Astrocyte (in vitro differentiated cells and primary cell): ENCODE data around the gene DIDO1.

Source experiments
- EZH2 ChIP-seq: IDR thresholded peaks from 2 replicates; pipeline ENCODE4 v1.6.1; 2012; ENCODE audit warnings: mild to moderate bottlenecking, low read length, inconsistent platforms; ENCODE audit not compliant: insufficient read depth
- TF ChIP-seq, protein P1 (sequence below): IDR thresholded peaks from 2 replicates; pipeline ENCODE4 v1.5.1; 2011; ENCODE audit warnings: low read depth, mild to moderate bottlenecking, inconsistent platforms, low read length, moderate library complexity; ENCODE audit not compliant: insufficient read depth

DNA sequence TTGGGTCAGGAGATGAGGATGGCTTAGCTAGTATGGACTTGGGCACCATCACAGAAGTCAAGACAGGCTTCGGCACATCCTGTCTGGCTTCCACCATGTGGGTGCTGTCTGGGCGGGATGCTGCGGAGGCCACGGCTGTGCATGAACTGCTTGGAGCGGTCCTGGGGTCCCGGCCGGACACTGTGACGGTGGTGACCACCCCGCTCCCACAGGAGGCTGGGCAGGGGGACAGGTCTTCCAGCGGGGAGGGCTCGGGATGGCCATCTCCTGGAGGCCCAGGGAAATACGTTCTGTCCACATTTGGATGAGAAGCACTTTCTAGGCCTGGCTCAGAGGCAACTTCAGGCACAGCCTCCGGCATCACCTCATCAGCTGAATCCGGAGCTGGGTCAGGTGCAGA is 32.6 kb downstream of the DIDO1 start:
- TF ChIP-seq, protein P1, sequence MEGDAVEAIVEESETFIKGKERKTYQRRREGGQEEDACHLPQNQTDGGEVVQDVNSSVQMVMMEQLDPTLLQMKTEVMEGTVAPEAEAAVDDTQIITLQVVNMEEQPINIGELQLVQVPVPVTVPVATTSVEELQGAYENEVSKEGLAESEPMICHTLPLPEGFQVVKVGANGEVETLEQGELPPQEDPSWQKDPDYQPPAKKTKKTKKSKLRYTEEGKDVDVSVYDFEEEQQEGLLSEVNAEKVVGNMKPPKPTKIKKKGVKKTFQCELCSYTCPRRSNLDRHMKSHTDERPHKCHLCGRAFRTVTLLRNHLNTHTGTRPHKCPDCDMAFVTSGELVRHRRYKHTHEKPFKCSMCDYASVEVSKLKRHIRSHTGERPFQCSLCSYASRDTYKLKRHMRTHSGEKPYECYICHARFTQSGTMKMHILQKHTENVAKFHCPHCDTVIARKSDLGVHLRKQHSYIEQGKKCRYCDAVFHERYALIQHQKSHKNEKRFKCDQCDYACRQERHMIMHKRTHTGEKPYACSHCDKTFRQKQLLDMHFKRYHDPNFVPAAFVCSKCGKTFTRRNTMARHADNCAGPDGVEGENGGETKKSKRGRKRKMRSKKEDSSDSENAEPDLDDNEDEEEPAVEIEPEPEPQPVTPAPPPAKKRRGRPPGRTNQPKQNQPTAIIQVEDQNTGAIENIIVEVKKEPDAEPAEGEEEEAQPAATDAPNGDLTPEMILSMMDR = no peak
- TF ChIP-seq EZH2 = no peak
